Astrocyte (in vitro differentiated cells and primary cell): ENCODE data around the gene COX6B1. TPM values are rescaled to one million over a fixed set of nuclear protein-coding genes. Genes with fewer than 3 reads are reported as not detected.

Source experiments
- DNase-seq: peaks from one replicate; pipeline ENCODE4 v3.0.0-alpha.2; 2010; ENCODE audit warnings: low read depth
- FAIRE-seq: peaks from 2 replicates; lab custom pipeline; 2011; peaks lifted over from hg19 to GRCh38; lab: Jason Lieb, UNC
- H2AFZ ChIP-seq: 2 replicates; pipeline ENCODE4 v1.6.0; 2012; ENCODE audit warnings: low read depth, low read length, inconsistent platforms
- H3K27ac ChIP-seq: 2 replicates; pipeline ENCODE4 v1.5.1; 2011; ENCODE audit warnings: low read depth, low read length, inconsistent platforms
- H3K27me3 ChIP-seq: 2 replicates; pipeline ENCODE4 v1.6.0; 2011; ENCODE audit warnings: low read length, inconsistent platforms; ENCODE audit not compliant: insufficient read depth
- H3K36me3 ChIP-seq: 2 replicates; pipeline ENCODE4 v1.5.1; 2011; ENCODE audit warnings: low read length, inconsistent platforms; ENCODE audit not compliant: insufficient read depth
- H3K4me1 ChIP-seq: 2 replicates; pipeline ENCODE4 v1.5.1; 2011; ENCODE audit warnings: low read length, inconsistent platforms; ENCODE audit not compliant: insufficient read depth
- H3K4me2 ChIP-seq: 2 replicates; pipeline ENCODE4 v1.6.0; 2012; ENCODE audit warnings: low read length, inconsistent platforms
- H3K4me3 ChIP-seq: 2 replicates; pipeline ENCODE4 v1.5.1; 2011; ENCODE audit warnings: low read depth, mild to moderate bottlenecking, low read length, inconsistent platforms; ENCODE audit not compliant: insufficient read depth
- H3K79me2 ChIP-seq: 2 replicates; pipeline ENCODE4 v1.6.0; 2012; ENCODE audit warnings: mild to moderate bottlenecking, low read length, inconsistent platforms; ENCODE audit not compliant: insufficient read depth
- H3K9ac ChIP-seq: 2 replicates; pipeline ENCODE4 v1.6.0; 2012; ENCODE audit warnings: mild to moderate bottlenecking, low read length, inconsistent platforms
- H3K9me3 ChIP-seq: 2 replicates; pipeline ENCODE4 v1.5.1; 2012; ENCODE audit warnings: low read depth, mild to moderate bottlenecking, low read length, inconsistent platforms; ENCODE audit not compliant: insufficient read depth
- H4K20me1 ChIP-seq: 2 replicates; pipeline ENCODE4 v1.6.0; 2012; ENCODE audit warnings: low read length, inconsistent platforms; ENCODE audit not compliant: insufficient read depth
- H3K27ac Mint-ChIP-seq: one replicate; pipeline ENCODE4 v1.8.0; 2021; ENCODE audit warnings: mild to moderate bottlenecking, mixed read lengths; ENCODE audit not compliant: unreplicated experiment
- H3K27me3 Mint-ChIP-seq: one replicate; pipeline ENCODE4 v1.8.0; 2021; ENCODE audit warnings: low read depth, mixed read lengths; ENCODE audit not compliant: unreplicated experiment
- H3K36me3 Mint-ChIP-seq: one replicate; pipeline ENCODE4 v1.8.0; 2021; ENCODE audit warnings: low read depth, mixed read lengths; ENCODE audit not compliant: unreplicated experiment
- H3K4me1 Mint-ChIP-seq: one replicate; pipeline ENCODE4 v1.8.0; 2021; ENCODE audit warnings: low read depth, mixed read lengths; ENCODE audit not compliant: unreplicated experiment
- H3K4me3 Mint-ChIP-seq: one replicate; pipeline ENCODE4 v1.8.0; 2021; ENCODE audit warnings: mild to moderate bottlenecking, moderate library complexity, mixed read lengths; ENCODE audit not compliant: unreplicated experiment
- H3K9me3 Mint-ChIP-seq: one replicate; pipeline ENCODE4 v1.8.0; 2021; ENCODE audit warnings: mild to moderate bottlenecking, mixed read lengths; ENCODE audit not compliant: unreplicated experiment
- EZH2 ChIP-seq: IDR thresholded peaks from 2 replicates; pipeline ENCODE4 v1.6.1; 2012; ENCODE audit warnings: mild to moderate bottlenecking, low read length, inconsistent platforms; ENCODE audit not compliant: insufficient read depth
- total RNA-seq: library from RNA; stranded (reverse); gene quantifications from 2 replicates; pipeline ENCODE4 v1.2.1, GENCODE V29; 2021
- TF ChIP-seq, protein P1 (sequence below): IDR thresholded peaks from 2 replicates; pipeline ENCODE4 v1.5.1; 2011; ENCODE audit warnings: low read depth, mild to moderate bottlenecking, inconsistent platforms, low read length, moderate library complexity; ENCODE audit not compliant: insufficient read depth

The COX6B1 gene
- total RNA-seq, 1 donor from 2014 or later: 344 TPM

DNA sequence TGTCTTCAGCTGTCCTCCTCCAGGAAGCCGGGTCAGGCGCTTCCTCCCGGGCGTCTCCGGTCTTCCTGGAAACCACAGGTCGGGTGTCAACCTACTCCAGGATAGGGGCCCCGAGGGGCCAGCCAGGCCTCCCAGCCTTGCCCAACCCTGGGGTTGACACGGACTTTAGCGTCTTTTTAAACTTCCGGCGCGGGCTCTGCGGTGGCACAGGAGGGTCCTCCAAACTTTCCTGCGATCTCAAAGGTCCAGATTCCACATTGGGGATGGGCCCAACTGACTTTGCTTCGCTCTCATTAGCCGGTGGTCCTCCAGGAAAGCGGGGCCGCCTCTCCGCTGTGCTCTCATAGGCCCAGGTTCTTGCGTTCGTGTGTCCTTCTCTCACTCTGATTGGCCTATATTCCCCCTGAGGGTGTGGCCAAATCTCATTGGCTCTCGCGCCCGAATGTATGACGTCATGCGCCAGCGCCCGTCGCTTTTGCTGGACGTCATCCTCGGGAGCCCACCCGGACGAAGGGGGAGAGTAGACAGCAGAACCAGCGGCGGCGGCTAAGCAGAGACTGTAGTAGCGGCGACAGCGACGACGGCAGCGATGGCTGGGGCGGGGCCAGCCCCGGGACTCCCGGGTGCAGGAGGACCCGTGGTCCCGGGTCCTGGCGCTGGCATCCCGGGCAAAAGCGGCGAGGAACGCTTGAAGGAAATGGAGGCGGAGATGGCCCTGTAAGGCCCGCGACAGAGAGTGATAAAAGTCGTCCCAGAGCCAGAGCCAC, 19.4 kb upstream of the COX6B1 start, which contains the start of gene RBM42:
Gene RBM42 (plus strand): TSS at position 472 of the 767 bp plus-strand sequence. CDS start 118 bp downstream, at position 590.
- H3K9me3 Mint-ChIP-seq: no peaks in the 10 kb centered on the region
- Histone ChIP-seq H4K20me1 (no peaks in the 10 kb centered on the region), H3K4me1 (no peaks in the 10 kb centered on the region), H3K4me2 (peak within 1 kb of the TSS; percentile 99), H3K27ac (peak within 1 kb of the TSS; percentile 81), H3K4me3 (peak within 1 kb of the TSS; percentile 79), H3K27me3 (no peaks in the 10 kb centered on the region), H2AFZ (peak within 1 kb of the TSS; percentile 70), H3K9me3 (no peaks in the 10 kb centered on the region), H3K36me3 (peaks cover 19% of the 10 kb centered on the region), H3K79me2 (peaks cover 24% of the 10 kb centered on the region), H3K9ac (peak within 1 kb of the TSS; percentile 95)
- no peaks in the 10 kb centered on the region for H3K27me3 Mint-ChIP-seq
- H3K4me1 Mint-ChIP-seq: peaks cover 5% of the 10 kb centered on the region
- peak; percentile 95 for FAIRE-seq
- peak within 1 kb of the TSS; percentile 100 for H3K4me3 Mint-ChIP-seq
- H3K27ac Mint-ChIP-seq: peak within 1 kb of the TSS; percentile 98
- no peak for TF ChIP-seq EZH2
- TF ChIP-seq, protein P1, sequence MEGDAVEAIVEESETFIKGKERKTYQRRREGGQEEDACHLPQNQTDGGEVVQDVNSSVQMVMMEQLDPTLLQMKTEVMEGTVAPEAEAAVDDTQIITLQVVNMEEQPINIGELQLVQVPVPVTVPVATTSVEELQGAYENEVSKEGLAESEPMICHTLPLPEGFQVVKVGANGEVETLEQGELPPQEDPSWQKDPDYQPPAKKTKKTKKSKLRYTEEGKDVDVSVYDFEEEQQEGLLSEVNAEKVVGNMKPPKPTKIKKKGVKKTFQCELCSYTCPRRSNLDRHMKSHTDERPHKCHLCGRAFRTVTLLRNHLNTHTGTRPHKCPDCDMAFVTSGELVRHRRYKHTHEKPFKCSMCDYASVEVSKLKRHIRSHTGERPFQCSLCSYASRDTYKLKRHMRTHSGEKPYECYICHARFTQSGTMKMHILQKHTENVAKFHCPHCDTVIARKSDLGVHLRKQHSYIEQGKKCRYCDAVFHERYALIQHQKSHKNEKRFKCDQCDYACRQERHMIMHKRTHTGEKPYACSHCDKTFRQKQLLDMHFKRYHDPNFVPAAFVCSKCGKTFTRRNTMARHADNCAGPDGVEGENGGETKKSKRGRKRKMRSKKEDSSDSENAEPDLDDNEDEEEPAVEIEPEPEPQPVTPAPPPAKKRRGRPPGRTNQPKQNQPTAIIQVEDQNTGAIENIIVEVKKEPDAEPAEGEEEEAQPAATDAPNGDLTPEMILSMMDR: no peak
- H3K36me3 Mint-ChIP-seq: peaks cover 3% of the 10 kb centered on the region
- peak; percentile 98 for DNase-seq

DNA sequence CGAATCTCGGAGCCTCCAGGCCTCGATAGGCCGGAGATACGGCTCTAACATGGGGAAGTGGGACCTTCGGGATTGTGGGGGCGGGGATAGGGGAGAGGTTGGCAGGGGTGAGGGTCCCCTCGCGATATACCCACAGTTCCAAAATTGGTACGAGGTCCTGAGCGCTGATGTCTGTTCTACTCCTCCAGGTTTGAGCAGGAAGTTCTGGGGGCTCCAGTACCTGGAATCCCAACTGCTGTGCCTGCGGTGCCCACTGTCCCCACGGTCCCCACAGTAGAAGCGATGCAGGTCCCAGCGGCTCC, 18.8 kb upstream of the COX6B1 start:
- Histone ChIP-seq H3K4me3 (peak overlapping the region; percentile 79), H3K9me3 (no peaks in the 10 kb centered on the region), H3K36me3 (peaks cover 20% of the 10 kb centered on the region), H4K20me1 (no peaks in the 10 kb centered on the region), H3K27ac (peak overlapping the region; percentile 81), H3K4me1 (no peaks in the 10 kb centered on the region), H3K79me2 (peaks cover 24% of the 10 kb centered on the region), H2AFZ (peak overlapping the region; percentile 70), H3K4me2 (peak overlapping the region; percentile 99), H3K27me3 (no peaks in the 10 kb centered on the region), H3K9ac (peak overlapping the region; percentile 95)
- DNase-seq: no peak
- FAIRE-seq: no peak
- Mint-ChIP-seq H3K9me3 (no peaks in the 10 kb centered on the region), H3K4me1 (peaks cover 5% of the 10 kb centered on the region), H3K36me3 (peaks cover 3% of the 10 kb centered on the region), H3K4me3 (peak overlapping the region; percentile 100), H3K27me3 (no peaks in the 10 kb centered on the region), H3K27ac (peak overlapping the region; percentile 98)
- TF ChIP-seq, protein P1: no peak
- no peak for TF ChIP-seq EZH2
